Measurements from ENCODE around the gene KLC4. TPM values are rescaled to one million over a fixed set of nuclear protein-coding genes. Genes with fewer than 3 reads are reported as not detected.

Gene KLC4
- total RNA-seq, 1 experiment from 2014 or later, result 17.5 TPM

DNA sequence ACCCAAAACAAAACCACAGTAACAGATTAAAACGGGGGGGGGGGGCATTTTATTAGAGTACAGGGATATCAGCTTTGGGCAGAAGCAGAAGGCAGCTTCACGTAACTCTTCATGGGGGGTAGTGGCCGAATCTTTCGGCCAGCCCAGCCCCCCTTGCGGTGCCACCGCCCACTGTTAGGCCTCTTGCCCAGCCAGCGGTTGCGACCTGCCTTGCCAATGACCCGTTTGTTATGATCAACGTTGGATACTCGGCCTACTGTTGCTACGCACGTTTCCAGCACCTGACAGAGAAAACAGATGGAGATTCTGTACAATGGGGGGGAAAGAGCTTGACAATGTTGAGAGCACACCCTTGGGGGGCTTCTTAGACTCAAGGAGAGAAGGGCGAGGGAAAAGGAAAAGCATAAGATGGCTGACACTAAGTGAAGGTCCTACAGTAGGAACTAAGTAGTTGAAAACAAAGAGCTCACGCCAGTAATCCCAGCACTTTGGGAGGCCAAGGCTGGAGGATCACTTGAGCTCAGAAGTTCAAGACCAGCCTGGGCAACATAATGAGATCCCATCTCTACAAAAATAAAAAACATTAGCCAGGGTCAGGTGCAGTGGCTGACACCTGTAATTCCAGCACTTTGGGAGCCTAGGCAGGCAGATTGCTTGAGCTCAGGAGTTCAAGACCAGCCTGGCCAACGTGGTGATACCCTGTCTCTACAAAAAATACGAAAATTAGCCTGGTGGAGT is 5.1 kb upstream of the KLC4 start:
- peak overlapping the region; percentile 96 for H3K4me3 Mint-ChIP-seq (ENCODE audit: unreplicated experiment)
- H3K9me3 Mint-ChIP-seq (ENCODE audit: unreplicated experiment), result no peaks in the 10 kb centered on the region
- no peaks in the 10 kb centered on the region for H3K27me3 Mint-ChIP-seq (ENCODE audit: insufficient read depth, unreplicated experiment)
- H3K4me1 Mint-ChIP-seq (ENCODE audit: insufficient read depth, unreplicated experiment), result peaks cover 36% of the 10 kb centered on the region
- H3K36me3 Mint-ChIP-seq (ENCODE audit: insufficient read depth, unreplicated experiment), result peaks cover 58% of the 10 kb centered on the region
- TF ChIP-seq, protein P1, sequence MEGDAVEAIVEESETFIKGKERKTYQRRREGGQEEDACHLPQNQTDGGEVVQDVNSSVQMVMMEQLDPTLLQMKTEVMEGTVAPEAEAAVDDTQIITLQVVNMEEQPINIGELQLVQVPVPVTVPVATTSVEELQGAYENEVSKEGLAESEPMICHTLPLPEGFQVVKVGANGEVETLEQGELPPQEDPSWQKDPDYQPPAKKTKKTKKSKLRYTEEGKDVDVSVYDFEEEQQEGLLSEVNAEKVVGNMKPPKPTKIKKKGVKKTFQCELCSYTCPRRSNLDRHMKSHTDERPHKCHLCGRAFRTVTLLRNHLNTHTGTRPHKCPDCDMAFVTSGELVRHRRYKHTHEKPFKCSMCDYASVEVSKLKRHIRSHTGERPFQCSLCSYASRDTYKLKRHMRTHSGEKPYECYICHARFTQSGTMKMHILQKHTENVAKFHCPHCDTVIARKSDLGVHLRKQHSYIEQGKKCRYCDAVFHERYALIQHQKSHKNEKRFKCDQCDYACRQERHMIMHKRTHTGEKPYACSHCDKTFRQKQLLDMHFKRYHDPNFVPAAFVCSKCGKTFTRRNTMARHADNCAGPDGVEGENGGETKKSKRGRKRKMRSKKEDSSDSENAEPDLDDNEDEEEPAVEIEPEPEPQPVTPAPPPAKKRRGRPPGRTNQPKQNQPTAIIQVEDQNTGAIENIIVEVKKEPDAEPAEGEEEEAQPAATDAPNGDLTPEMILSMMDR (IDR thresholded peaks at IDR 0.05; ENCODE audit: unreplicated experiment), result no peak
- POLR2A ChIA-PET, result interaction anchor here (0.6 to 5.0 kb wide), 26 partner anchors 9 to 425 kb away, joined by 3 to 53 read pairs (median 6); partner anchors contain the start of genes CNPY3, CUL9, DNPH1 and KLHDC3
- DNase-seq (ENCODE audit: unreplicated experiment), result no peak
- CTCF ChIA-PET, result interaction anchor here (0.6 to 1.8 kb wide), 12 partner anchors 20 to 442 kb away, joined by 3 to 6 read pairs (median 3); partner anchors contain the start of gene CNPY3
- intact Hi-C loops (cut with micrococcal nuclease), result loop anchor here (5.0 kb wide), 1 partner anchor 42 kb away; the partner anchor contains the start of genes KLHDC3 and MEA1
- H3K27ac Mint-ChIP-seq (ENCODE audit: low read depth, unreplicated experiment), result peak overlapping the region; percentile 98
- TSS peak; percentile 98 for BruUV-seq (replicated peaks)

DNA sequence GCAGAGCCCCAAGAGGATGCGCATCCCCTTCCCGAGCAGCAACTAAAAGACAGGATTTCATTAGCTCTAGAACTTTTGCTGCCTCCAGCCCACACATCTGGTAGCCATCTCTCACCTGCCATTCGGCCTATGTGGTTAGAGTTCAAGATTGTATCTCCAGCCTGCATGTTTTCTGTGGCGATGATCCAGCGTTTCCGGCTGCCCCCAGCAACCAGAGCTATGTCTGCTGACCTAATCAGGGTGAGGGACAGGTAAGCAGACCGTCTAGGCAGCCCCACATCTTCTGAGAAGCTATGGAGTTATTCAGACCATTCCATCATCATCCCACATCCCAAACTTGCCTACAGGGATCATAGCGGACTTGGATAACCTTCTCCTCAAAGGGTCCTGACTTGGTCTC is 3.5 kb upstream of the KLC4 start:
- POLR2A ChIA-PET, result interaction anchor here (0.6 to 5.0 kb wide), 10 partner anchors 21 to 1066 kb away, joined by 3 to 53 read pairs (median 7); partner anchors contain the start of genes CNPY3, CUL9, KLHDC3 and MEA1
- Mint-ChIP-seq H3K27me3 (ENCODE audit: insufficient read depth, unreplicated experiment) (no peaks in the 10 kb centered on the region), H3K36me3 (ENCODE audit: insufficient read depth, unreplicated experiment) (peaks cover 49% of the 10 kb centered on the region), H3K9me3 (ENCODE audit: unreplicated experiment) (no peaks in the 10 kb centered on the region), H3K4me3 (ENCODE audit: unreplicated experiment) (no peak overlapping the region), H3K27ac (ENCODE audit: low read depth, unreplicated experiment) (no peak overlapping the region), H3K4me1 (ENCODE audit: insufficient read depth, unreplicated experiment) (peaks cover 38% of the 10 kb centered on the region)
- TF ChIP-seq, protein P1 (IDR thresholded peaks at IDR 0.05; ENCODE audit: unreplicated experiment), result no peak
- no peak for DNase-seq (ENCODE audit: unreplicated experiment)
- CTCF ChIA-PET, result interaction anchor here (0.7 to 1.3 kb wide), 3 partner anchors 40 to 88 kb away, joined by 3 to 4 read pairs (median 4); no protein-coding TSS in a partner anchor
- BruUV-seq (replicated peaks), result no TSS peak
- intact Hi-C loops (cut with micrococcal nuclease), result no loop called here

DNA sequence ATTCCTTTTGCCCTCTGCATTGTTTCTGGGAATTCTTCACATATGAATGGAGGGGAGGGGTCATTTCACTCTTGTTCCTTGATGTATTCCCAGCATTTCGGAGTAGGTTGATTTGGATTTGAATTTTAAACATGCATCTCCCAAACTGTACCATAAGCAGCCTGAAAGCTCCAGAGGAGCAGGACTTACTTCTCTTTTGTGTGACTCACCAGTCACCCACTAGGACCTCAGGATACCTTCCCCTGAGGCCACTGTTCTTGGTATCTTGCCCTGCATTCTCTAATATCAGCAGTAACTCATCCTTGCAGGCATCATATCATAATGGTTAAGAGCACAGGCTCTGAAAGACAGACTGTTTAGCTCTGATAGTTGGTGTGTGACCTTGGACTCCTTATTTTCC is 900 bp upstream of the KLC4 start:
- POLR2A ChIA-PET, result interaction anchor here (0.6 to 3.9 kb wide), 31 partner anchors 11 to 571 kb away, joined by 3 to 60 read pairs (median 4); partner anchors contain the start of genes CNPY3, CUL9, DNPH1 and GTPBP2
- Mint-ChIP-seq H3K36me3 (ENCODE audit: insufficient read depth, unreplicated experiment) (peaks cover 38% of the 10 kb centered on the region), H3K4me1 (ENCODE audit: insufficient read depth, unreplicated experiment) (peaks cover 28% of the 10 kb centered on the region)

More for the DNA sequence above, 900 bp upstream of the KLC4 start:
- TF ChIP-seq, protein P1 (IDR thresholded peaks at IDR 0.05; ENCODE audit: unreplicated experiment), result no peak
- no peak for DNase-seq (ENCODE audit: unreplicated experiment)
- no TSS peak for BruUV-seq (replicated peaks)
- CTCF ChIA-PET, result interaction anchor here (0.8 to 2.0 kb wide), 6 partner anchors 11 to 160 kb away, joined by 3 to 11 read pairs (median 4); no protein-coding TSS in a partner anchor
- intact Hi-C loops (cut with micrococcal nuclease), result no loop called here
- Mint-ChIP-seq H3K9me3 (ENCODE audit: unreplicated experiment) (no peaks in the 10 kb centered on the region), H3K4me3 (ENCODE audit: unreplicated experiment) (peak overlapping the region; percentile 94), H3K27me3 (ENCODE audit: insufficient read depth, unreplicated experiment) (no peaks in the 10 kb centered on the region), H3K27ac (ENCODE audit: low read depth, unreplicated experiment) (peak overlapping the region; percentile 96)

Measured in MCF 10A (cell line).